Activated T-cell treated with anti-CD3 and anti-CD28 coated beads for 48 hours (primary cell): ENCODE data around the gene SGMS1.
"Not testable (repeated sequence)": the region's sequence is repeated elsewhere in the genome, so short reads cannot be mapped to it uniquely, and the experiment has no call there.

Experiments
- DNase-seq: peaks from one replicate; pipeline ENCODE4 v3.0.0-alpha.2; 2020; ENCODE audit warnings: low read depth

The SGMS1 gene

GRCh38 chr10:50469288-50469687 lies 154.5 kb downstream of the SGMS1 start:
- DNase-seq = no peak

- DNase-seq = no peak
These were observed 156.5 kb downstream of the SGMS1 start for GRCh38 chr10:50467209-50467608.

- DNase-seq = no peak
These were observed 159.7 kb downstream of the SGMS1 start for GRCh38 chr10:50464004-50464409.

GRCh38 chr10:50461834-50462233 lies 161.9 kb downstream of the SGMS1 start:
- DNase-seq = no peak

GRCh38 chr10:50461123-50461522 lies 162.6 kb downstream of the SGMS1 start:
- DNase-seq = no peak

- DNase-seq = no peak
These were observed 167.0 kb downstream of the SGMS1 start for GRCh38 chr10:50456719-50457118.

- no peak for DNase-seq
These were observed 169.8 kb downstream of the SGMS1 start for GRCh38 chr10:50453940-50454339.

GRCh38 chr10:50452603-50453002 lies 171.2 kb downstream of the SGMS1 start:
- DNase-seq = no peak

GRCh38 chr10:50447691-50448090 lies 176.1 kb downstream of the SGMS1 start:
- no peak for DNase-seq

GRCh38 chr10:50445777-50446176 lies 178.0 kb downstream of the SGMS1 start:
- DNase-seq = not testable (repeated sequence)

GRCh38 chr10:50440489-50440888 lies 183.3 kb downstream of the SGMS1 start:
- DNase-seq = no peak

- no peak for DNase-seq
These were observed 183.9 kb downstream of the SGMS1 start for GRCh38 chr10:50439806-50440205.

- DNase-seq = no peak
These were observed 184.6 kb downstream of the SGMS1 start for GRCh38 chr10:50439187-50439586.

- no peak for DNase-seq
These were observed 185.5 kb downstream of the SGMS1 start for GRCh38 chr10:50438049-50438936.

GRCh38 chr10:50437248-50437647 lies 186.5 kb downstream of the SGMS1 start:
- DNase-seq = no peak

- DNase-seq = no peak
These were observed 187.0 kb downstream of the SGMS1 start for GRCh38 chr10:50436805-50437204.

- DNase-seq = no peak
These were observed 191.3 kb downstream of the SGMS1 start for GRCh38 chr10:50432211-50433009.

- DNase-seq = no peak
These were observed 192.0 kb downstream of the SGMS1 start for GRCh38 chr10:50431791-50432190.

GRCh38 chr10:50431133-50431532 lies 192.6 kb downstream of the SGMS1 start:
- no peak for DNase-seq

GRCh38 chr10:50426485-50426884 lies 197.3 kb downstream of the SGMS1 start:
- DNase-seq = no peak

GRCh38 chr10:50425215-50425614 lies 198.5 kb downstream of the SGMS1 start:
- DNase-seq = not testable (repeated sequence)

- no peak for DNase-seq
These were observed 200.3 kb downstream of the SGMS1 start for GRCh38 chr10:50423448-50423847.

GRCh38 chr10:50422259-50422658 lies 201.5 kb downstream of the SGMS1 start:
- no peak for DNase-seq
